ENCODE measurements around the gene OTUB2.

Gene OTUB2

DNA sequence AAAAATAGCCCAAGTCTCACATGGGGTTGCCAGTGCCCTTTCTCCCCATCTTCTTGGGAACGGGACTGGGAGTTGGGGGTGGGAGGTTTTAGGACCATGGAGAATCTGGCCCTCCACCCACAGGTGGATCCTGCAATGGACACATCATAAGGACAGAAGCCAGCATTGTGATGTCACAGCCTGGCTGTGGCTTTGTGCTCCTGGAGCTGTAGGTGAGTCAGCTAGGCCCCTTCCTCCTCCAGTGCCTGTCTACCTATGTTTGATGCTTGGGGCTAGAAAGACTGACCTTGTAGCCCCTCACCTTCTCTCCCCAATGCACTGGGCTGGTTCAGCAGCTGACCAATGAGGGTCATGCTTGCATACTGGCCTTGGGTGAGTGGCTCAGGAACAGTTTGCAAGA, 29.1 kb upstream of the OTUB2 start, which contains the start of gene CCDC197:
TSS of gene CCDC197 (plus strand) at position 220 of the 400 bp plus-strand sequence. CDS start 831 bp downstream, outside the sequence.
- no peak for DNase-seq (ENCODE audit: low spot score)

DNA sequence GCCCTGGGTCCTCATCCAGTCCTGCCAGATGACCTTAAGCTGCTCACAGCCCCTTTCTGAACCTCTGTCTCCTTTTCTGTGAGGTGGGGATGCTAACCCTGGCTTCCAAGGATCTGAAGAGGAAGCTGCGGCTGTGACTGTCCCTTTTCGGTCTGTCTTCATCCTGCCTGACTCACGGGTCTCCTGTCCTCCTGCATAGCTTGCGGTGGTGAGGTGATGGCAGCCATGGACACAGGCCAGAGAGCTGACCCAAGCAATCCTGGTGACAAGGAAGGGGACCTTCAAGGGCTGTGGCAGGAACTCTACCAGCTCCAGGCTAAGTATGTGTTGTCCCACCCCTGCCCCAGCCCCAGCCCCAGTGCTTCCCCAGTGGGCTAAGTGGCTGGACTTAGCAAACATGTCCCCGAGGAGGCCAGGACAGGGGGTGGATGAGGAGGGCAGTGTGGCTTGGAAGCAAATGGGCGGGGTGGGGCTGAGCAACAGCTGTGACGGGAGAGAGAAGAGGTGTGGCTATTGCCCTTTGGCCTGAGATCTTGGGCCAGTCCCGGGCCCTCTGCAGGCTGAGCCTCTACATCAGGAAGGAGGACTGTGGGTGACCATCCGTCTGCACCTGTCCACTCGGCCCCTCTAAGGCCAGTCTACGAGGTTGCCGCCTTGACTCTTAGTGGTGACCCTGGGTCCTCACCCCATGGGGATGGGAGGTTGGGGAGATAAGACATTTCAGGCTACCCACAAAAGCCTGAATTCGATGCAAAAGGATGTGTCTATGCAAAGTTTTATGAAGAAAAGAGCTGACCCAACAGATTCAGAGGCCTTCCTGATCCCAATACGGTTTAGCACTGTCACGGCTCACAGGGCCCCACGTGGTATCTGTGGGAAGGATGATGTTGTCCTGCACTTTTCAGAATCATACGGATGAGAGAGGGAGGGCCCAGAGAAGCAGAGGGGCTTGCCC, 27.9 kb upstream of the OTUB2 start:
- no peak for DNase-seq (ENCODE audit: low spot score)

DNA sequence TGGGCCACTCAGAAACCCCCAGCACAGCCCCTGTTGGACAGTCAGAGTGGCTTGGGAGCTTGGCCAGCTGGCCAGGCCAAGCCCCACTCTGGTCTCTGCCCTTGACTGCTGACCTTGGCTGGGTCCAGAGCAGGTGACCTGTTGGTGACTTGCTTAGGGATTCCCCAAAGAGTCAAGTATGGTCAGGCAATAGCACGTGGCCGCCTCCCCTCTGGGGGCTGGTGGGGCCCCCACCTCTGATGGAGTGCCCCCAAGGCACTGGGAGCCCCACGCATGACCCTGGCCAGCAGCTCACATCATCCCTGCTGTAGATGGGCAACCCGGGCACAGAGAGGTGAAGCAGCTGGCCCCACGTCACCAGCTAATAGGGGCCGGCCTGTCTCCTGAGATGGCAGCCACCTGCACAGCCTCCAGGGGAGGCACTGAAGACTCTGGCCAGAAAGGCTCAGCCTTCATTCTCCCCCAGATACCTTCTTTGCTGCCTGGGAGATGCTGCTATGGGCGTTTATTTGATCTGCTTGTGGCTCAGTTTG, 27.2 kb upstream of the OTUB2 start:
- DNase-seq (ENCODE audit: low spot score) = no peak

DNA sequence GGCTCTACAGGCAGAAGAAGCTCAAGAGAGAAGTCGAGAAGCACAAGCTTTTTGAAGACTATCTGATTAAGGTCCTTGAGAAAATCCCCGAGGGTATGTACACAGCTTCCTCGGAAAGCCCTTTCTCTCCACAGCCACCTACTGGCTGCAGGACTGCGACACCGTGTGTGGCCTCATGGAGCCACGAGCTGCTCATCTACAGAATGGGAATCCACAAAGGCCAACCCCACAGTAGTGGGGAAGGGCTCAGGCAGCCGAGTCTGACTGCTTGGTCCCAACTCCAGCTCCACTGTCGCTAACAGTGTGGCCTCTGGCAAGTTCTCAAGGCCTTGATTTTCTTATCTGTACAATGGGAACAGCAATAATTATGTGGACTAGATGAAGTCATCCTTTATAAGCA, 26.6 kb upstream of the OTUB2 start:
- no peak for DNase-seq (ENCODE audit: low spot score)

DNA sequence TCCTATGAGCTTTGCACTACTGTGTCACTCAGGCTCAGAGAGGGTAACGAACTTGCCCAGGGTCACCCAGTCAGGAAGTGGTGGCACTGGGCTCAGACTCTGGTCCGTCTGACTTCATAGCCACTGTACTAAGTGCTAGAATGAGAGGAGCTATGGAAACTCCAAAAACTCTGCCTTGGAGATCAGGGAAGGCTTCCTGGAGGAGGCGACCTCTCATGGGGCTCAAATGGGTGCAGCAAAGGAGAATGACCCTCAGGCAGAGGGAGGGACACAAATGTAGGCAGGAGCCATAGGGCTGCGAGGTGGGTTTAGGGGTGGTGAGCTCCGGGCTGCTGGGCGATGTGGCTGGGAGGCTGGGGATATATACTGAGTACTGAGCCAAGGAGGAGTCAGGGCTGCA, 25.9 kb upstream of the OTUB2 start:
- no peak for DNase-seq (ENCODE audit: low spot score)

DNA sequence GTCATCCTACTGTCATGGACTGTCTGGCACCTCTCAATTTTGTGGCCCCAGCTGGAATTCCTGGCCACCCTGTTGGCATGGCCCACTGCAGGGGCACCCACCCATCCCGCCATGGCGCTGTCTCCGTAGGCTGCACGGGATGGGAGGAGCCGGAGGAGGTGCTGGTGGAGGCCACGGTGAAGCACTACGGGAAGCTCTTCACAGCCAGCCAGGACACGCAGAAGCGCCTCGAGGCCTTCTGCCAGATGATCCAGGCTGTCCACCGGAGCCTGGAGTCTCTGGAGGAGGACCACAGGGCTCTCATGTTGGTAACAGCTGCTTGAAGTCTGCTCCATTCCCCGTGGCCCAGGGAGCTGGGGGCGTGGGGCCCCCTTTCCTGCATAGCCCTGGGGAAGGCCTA, 25.1 kb upstream of the OTUB2 start:
- no peak for DNase-seq (ENCODE audit: low spot score)

DNA sequence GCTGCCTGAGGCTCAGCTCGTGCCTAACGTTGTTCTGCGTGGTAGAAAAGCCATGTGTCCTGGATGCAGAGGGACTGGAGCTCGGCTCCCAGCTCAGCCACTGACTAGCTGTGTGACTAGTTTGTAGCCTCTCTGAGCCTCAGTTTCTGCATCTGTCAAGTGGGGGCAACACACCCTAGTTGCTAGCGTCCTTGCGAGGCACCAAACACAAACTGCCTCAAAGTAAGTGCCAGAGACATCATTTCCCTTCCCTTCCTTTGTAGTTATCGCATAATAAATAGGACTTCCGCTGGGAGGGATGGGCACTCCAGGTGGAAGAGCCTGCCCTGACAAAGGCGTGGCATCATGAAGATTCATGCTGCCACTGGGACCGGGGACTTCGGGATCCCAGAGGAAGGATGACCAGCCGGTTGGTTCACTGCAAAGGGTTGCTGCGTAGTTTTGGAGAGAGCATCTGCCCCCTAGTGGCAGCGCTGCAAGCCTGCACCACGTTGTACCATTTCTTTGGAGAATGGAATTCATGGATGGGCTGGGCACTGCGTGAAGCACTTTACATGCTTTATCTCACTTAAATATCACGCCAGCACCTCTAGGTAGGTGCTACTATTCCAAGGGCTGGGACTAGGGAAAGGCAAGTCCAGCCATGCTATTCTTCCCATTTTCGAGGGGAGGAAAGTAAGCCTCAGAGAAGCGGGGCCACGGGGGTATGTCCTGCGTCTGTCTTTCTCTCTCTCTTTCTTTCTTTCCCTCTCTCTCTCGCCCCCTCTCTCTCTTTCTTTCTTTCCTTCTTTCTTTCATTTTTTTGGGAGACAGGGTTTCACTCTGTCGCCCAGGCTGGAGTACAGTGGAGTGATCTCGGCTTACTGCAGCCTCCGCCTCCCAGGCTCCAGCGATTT, 24.4 kb upstream of the OTUB2 start:
- DNase-seq (ENCODE audit: low spot score) = peak; percentile 65

DNA sequence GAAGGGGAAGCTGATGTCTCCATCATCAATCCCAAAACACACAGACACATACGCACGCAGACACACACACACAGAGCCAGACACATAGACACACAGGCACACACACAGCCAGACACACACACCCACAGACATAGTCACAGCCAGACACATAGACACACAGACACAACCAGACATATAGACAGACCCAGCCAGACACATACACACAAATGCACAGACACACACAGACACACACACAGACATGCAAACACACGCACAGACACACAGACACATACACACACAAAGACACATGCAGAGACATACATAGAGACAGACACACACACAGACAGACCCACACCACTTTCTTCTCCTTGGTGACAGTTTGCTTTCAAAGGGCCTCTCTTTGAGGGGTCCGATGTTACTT, 22.7 kb upstream of the OTUB2 start:
- no peak for DNase-seq (ENCODE audit: low spot score)

DNA sequence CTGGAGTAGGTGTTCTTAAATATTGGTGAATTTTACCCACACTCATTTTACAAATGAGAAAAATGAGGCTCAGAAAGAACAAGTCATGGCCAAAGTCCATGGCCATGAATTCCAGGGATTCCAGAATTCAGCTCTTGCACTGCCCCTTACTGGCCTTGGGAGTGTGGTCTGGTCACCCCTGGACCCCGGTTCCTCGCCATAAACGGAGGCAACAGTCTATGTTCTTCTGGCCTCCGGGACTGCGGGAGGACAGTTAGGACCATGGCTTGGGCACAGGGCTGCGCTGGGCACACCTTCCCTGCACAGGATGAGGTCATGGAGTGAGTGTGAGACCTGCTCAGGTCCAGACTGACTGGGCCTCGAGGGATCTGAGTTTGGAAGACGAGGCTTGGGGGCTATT, 22.1 kb upstream of the OTUB2 start:
- DNase-seq (ENCODE audit: low spot score) = no peak

DNA sequence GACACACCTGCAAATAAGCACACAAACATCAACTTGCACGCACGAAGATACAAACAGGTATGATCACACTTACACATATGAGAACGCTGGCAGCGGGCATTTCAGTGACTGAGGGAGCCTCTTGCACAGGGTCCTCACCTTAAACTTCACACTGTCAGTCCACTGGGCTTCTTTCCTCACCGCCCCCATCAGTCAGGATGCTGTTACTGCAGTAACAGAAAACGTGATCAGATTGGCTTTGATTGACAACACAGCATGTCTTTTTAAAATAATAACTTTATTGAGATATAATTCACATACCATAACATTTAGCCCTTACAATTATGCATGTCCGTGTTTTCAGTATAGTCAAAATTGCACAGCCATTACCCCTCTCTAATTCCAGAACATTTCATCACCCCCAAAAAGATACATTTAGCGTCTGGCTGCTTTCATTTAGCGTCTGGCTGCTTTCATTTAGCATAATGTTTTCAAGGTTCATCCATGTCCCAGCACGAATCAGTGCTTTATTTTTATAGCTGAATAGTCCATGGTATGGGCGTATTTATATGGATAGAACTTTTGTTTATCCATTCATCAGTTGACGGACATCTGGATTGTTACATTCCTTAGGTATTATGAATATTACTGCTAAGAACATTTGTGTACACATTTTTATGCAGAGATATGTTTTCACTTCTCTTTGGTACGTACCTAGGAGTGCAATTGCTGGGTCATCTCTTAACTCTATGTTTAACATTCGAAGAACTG, 20.6 kb upstream of the OTUB2 start:
- no peak for DNase-seq (ENCODE audit: low spot score)

DNA sequence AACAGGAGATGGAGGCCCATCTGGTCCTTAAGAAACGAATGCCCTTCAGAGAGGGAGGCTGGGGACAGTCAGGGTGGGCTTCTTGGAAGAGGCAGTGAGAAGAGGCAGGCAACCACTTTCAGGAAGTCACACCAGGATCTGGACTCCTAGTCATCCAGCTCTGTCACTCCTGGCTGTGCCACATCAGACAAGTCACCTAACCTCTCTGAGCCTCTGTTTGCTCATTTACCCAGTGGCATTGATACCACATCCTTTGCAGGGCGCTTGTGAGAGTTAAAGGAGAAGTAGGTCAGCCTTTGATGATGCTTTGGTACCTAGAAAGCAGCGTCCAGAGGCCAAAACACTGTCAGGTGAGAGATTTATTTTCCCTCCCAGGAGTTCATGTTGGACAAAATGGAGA, 17.9 kb upstream of the OTUB2 start:
- DNase-seq (ENCODE audit: low spot score) = no peak

DNA sequence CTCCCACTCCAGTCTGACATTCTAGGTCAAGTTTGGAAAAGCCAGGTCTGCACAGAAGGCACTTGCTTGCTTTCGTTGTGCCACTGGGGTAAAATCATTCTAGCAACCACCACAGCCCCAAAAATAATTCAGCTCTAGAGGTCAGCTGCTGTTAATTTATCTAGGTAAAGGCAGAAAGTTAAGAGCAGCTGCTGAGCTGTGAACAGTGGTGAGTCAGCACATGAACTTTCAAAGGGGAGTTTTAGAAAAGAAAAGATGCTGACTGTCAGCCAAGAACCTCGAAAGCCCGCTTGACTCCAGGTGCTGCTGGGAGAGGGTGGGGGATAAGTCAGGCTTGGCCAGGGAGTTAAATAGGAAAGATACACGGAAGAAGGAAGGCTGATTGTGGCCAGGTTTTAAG, 16.4 kb upstream of the OTUB2 start:
- DNase-seq (ENCODE audit: low spot score) = no peak

DNA sequence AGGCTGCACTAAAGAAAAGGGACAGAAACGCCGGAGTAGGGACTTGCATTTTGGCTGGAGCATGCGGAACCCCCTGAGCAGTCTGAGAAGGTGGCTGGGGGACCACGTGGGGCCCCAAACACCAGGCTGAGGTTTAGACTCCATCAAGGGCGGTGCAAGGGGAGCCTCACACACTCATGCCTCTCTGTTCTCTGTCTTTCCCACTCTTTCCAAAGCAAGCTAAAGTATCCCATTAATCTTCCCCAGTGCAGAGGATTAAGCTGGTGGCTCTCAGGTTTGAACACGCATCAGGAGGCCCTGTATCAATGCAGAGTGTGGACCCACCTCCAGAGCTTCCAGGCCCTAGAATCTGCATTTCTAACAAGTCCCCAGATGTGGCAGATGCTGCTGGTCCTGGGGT, 15.5 kb upstream of the OTUB2 start:
- no peak for DNase-seq (ENCODE audit: low spot score)

DNA sequence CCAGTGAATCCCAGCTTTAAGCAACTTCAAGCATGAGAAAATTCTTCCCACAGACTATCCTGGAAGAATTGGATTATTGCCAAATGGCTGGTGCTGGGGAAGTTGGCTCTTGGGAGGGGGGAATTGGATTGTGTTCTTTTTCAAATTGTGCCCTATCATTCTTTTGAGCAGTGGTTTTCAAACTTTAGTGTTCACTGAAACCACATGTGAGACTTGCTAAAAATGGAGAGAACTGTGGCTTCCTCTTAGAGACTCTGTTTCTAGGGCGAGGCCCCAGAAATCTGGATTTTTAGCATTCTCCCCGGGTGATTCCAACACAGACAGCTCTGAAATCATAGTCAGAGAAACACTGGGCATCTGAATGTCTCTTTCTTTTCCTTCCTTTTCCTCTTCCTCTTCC, 14.3 kb upstream of the OTUB2 start:
- DNase-seq (ENCODE audit: low spot score) = no peak

DNA sequence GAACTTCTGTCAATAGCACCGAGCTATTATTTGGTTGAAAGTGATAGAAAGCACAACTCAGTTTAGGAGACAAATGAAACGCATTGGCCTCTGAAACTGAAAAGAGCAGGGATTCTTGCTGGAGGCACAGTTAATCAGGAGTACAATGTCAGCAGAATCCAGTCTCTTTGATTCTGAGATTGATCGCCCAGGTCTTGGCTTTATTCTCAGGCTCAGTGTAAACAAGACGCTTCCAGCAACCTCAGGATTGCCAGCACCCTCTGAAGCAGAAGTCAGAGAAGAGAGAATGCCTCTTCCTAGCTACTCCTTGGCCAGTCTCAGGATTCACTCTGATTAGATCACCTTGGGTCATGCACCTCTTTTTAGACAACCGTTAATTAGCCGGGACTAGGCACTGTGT, 11.8 kb upstream of the OTUB2 start:
- DNase-seq (ENCODE audit: low spot score) = no peak

DNA sequence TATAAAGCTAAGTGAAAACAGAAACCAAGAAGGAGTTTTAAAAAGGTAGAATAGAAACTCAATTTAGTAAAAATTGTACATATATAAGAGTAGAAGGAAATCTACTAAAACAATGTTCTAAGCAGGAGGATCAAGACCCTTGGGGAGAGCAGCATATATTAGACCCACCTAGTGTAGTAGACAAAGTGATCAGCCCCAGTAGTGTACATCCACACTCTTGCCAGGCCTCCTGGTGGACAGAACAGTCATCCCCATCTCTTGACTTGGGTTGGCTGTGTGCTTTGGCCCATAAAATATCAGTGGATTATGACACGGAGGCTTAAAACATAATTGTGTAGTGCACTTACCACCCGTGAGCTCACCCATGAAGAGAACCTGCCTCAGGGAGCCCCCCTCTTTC, 10.9 kb upstream of the OTUB2 start:
- DNase-seq (ENCODE audit: low spot score) = no peak

DNA sequence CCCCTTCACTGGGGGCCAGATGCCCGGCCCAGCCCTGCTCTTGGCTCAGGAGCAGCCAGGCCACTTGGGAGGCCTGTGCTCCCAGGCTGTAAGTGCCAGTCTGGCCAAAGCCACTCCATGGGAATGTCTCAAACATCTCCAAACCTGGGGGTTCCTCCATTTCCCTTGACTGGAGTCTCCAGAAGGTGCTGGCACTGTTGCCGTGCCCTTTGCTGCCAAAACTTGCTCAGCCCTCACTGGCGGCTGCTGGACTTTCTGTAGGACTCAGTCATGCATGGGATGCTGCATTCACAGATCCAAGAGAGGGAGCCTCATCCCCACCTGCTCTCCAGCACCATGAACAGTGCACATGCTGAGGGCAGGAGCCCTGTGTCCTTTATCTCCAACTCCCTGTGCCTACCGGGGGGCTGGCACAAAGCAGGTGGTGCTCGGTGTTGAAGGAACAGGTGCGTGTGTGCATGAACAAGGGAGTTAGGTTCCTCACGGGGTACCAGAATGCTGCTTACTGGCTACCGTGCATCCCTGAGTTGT, 9.6 kb upstream of the OTUB2 start:
- DNase-seq (ENCODE audit: low spot score) = no peak

DNA sequence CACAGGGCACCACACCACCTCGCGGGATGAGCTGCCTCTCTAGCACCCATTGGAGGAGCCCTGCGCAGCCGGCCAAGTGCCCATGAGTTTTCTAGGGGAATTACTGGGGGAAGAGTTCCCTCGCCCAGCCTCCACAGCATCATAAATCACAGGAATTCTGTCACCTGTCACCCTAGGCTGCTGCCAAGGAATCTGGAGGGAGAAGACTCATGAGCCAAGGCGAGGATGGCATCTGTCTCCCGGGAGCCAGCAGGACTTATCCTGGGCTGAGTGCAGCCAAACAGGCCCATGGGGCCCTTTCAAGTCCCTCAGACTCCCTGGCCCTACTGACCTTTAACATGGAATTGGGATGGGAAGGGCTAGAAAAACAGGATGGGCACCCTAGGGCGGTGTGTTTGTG, 7.8 kb upstream of the OTUB2 start:
- no peak for DNase-seq (ENCODE audit: low spot score)

DNA sequence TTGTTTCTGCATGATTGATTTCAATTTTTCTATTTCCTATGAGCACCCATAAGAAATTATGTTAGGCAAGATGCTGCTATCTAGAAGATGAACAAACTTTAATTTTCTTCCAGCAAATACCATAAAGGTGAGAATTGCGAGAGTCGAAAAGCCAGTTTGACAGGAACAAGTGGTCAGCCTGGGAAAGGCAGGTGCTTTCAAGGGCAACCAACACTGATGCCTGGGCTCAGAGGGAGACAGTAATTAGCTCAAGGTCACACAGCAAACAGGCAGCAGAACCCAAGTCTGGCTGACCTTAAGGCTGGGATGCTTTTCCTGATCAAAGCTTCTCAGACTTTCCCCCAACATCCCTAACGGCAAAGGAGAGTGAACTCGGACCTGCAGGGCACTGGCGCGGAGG, 6.8 kb upstream of the OTUB2 start:
- DNase-seq (ENCODE audit: low spot score) = no peak

DNA sequence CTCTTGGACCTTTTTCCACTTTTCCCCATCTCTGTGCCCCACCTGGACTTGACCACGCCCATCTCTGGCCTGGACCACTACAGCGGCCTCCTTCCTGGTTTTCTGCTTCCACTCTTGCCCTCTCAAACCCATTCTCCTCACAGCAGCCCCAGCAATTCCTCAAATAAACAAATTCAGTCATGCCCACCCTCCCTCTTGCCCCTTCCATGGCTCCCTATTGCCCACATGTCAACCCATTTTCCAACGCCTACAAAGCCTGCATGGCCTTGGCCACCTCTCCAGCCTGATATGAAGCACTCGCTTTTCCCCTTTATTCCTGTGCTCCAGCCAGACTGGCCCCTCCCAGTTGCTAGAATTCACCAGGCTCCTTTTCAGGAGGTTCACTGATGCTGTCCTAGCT, 5.9 kb upstream of the OTUB2 start:
- no peak for DNase-seq (ENCODE audit: low spot score)

DNA sequence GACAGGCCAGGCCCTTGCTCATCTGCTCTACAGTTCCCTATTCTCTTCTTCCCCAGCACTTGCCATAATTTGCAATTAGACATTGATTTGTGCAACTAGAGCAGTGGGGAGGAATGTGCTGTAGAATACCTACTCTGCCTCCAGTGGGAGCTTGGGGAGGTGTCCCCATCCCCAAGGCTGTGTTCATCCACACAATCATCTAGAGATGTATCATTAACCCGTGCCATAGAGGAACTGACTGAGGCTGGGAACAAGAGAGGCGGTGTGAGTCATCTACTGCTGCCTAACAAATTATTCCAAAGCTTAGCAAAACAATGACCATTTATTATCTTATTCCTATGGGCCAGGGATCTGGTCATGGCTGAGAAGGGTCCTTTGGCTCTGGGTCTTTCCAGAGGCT, 5.1 kb upstream of the OTUB2 start:
- DNase-seq (ENCODE audit: low spot score) = no peak

Data from kidney capillary endothelial cell (primary cell).